ENCODE measurements around the gene ASCL5. TPM values are rescaled to one million over a fixed set of nuclear protein-coding genes. Genes with fewer than 3 reads are reported as not detected.
"Not testable (repeated sequence)": the region's sequence is repeated elsewhere in the genome, so short reads cannot be mapped to it uniquely, and the experiment has no call there.

ASCL5 gene, protein sequence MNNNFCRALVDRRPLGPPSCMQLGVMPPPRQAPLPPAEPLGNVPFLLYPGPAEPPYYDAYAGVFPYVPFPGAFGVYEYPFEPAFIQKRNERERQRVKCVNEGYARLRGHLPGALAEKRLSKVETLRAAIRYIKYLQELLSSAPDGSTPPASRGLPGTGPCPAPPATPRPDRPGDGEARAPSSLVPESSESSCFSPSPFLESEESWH
- total RNA-seq (2014; rRNA removed; shearing (Covaris generic)): 0.20 and 0.62 TPM in 2 replicates

- DNase-seq (ENCODE audit: low spot score): no peak
- in situ Hi-C loops (cut with HindIII; ENCODE audit: low sequenced_read_pairs): no loop called here
Observed at GRCh38 chr1:201126832-201127754, at the start of gene ASCL5. ASCL5 (minus strand) TSS chr1:201127184; CDS start chr1:201115372, 11,812 bp downstream.

DNA sequence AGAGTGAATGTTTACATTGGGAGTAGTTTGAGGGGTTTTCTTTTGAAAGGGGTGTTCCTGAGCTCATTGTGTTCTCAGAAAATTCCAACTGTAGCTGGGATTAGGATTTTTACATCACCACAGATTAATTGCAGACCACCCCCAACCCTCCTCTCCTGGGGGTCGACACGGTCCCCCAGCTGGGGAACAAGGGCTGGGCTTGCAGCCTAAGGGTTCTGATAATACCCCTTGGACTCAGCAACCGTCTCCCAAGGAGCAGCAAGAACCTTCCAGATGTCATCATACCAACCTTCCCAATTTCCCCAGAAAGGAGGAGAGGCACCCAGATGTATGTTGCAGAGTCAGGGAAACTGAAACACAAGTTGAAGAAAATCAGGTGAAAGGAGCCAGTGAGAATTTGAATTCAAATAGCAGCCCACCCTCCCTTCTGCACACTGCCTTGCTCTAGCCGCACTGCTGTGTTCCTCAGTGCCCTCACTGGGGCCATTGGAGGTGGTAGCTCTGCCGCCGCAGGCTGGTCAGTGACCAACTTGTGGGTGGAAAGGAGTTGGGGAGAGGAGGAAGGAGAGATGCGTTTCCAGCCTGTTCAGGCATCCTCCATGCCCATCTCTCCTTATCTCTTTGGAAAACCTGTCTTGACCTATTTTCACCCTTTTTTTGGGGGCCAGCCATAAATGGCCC is 49.0 kb upstream of the ASCL5 start:
- in situ Hi-C loops (cut with HindIII; ENCODE audit: low sequenced_read_pairs): no loop called here
- no peak for DNase-seq (ENCODE audit: low spot score)

- DNase-seq (ENCODE audit: low spot score): no peak
- in situ Hi-C loops (cut with HindIII; ENCODE audit: low sequenced_read_pairs): no loop called here
Observed at GRCh38 chr1:201173736-201174135, 46.8 kb upstream of the ASCL5 start.

DNA sequence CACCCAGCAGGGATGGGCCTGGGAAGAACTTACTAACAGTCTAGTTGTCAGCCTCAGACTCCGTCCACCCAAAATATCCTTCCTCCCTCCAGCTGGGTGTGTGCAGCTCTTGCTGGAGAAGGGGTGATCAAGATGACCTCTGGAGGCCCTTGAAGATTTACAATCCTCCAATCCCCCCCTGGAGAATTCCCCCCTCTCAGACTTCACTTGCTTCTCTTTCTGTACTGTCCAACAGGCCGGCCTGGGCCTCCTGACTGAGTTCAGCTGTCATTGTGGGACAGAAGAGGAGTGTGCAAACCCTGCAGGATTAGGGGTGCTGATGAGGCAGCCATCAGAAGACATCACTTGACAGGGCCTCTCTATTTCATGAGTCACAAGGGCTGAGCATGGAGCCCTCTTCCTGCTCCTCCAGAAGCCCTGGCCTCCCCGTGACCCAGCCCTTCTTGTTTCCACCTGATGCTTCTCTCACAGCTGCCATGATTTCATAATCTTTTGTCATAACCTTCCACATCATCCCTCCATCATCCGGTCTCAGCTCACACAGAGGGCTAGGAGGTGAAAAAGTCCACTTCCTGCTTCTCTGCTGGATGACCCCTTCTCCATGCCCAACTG is 46.1 kb upstream of the ASCL5 start:
- in situ Hi-C loops (cut with HindIII; ENCODE audit: low sequenced_read_pairs): no loop called here

DNA sequence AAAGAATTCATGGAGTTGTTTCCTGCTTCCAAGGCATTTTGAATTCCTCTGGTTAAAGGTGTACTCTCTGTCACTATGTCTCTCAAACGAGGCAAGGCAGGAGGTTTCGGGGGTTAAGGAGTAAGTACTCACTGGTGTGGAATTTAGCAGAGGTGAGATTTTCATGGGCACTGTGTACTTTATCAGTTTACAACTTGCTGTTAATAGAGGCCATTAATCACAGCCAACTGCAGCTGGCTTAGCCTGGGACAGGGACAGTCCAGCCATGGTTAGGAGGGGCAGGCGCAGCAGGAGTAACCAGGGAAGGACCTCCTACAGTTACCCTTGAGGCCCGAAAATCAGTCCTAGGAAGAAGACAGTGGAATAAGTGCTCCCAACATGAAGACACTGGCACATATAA is 45.3 kb upstream of the ASCL5 start:
- DNase-seq (ENCODE audit: low spot score): peak; percentile 58
- in situ Hi-C loops (cut with HindIII; ENCODE audit: low sequenced_read_pairs): no loop called here

More for the DNA sequence above, 46.1 kb upstream of the ASCL5 start:
- DNase-seq (ENCODE audit: low spot score): peak; percentile 40

GRCh38 chr1:201171063-201172036 is 44.4 kb upstream of the ASCL5 start:
- DNase-seq (ENCODE audit: low spot score): peak; percentile 85
- in situ Hi-C loops (cut with HindIII; ENCODE audit: low sequenced_read_pairs): no loop called here

- peak; percentile 94 for DNase-seq (ENCODE audit: low spot score)
- in situ Hi-C loops (cut with HindIII; ENCODE audit: low sequenced_read_pairs): no loop called here
Observed at GRCh38 chr1:201170533-201171062, 43.6 kb upstream of the ASCL5 start.

DNA sequence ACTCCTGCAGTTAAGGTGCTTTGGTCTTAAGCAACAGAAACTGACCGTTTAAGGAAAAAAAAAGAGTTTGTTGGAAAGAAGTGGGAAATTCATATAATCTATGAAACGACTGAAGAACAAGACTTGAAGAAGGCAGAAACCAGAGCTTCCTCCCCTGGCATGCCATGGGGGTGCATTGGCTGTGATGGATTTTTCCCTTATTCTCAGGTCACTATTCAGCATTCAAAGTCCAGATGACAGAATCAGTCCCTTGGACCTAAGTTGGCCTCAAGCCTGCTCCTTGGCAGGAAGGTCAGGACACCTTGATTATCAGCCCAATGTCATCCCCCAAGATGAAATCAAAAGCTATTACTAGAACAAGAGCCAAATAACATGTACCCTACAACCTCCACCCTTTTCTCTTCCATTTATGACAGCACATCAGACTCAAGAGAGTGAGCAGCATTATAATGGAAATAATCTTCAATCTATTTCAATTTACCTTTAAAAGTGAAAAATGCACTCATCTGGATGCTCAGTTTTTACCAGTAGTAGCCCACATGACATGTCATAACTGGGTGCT is 43.1 kb upstream of the ASCL5 start:
- peak; percentile 61 for DNase-seq (ENCODE audit: low spot score)
- in situ Hi-C loops (cut with HindIII; ENCODE audit: low sequenced_read_pairs): no loop called here

DNA sequence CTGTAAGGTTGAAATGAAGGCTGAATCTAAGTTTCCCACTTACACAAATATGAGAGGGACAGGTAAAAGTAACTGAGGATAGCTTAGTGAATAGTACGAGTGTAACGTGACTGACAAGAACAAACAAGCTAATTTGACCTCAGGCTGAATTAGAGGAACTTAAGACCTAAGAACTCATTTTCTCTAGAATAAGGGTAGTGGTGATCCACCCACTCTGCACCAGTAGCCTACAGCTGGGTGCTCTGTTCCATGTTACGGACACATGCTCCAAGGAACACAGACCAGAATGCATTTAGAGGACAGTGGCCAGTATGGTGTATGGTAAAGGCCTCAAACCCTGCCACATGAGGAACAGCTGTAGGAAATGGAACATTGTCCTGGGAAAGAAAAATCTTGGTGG is 42.2 kb upstream of the ASCL5 start:
- in situ Hi-C loops (cut with HindIII; ENCODE audit: low sequenced_read_pairs): no loop called here
- DNase-seq (ENCODE audit: low spot score): peak; percentile 20

DNA sequence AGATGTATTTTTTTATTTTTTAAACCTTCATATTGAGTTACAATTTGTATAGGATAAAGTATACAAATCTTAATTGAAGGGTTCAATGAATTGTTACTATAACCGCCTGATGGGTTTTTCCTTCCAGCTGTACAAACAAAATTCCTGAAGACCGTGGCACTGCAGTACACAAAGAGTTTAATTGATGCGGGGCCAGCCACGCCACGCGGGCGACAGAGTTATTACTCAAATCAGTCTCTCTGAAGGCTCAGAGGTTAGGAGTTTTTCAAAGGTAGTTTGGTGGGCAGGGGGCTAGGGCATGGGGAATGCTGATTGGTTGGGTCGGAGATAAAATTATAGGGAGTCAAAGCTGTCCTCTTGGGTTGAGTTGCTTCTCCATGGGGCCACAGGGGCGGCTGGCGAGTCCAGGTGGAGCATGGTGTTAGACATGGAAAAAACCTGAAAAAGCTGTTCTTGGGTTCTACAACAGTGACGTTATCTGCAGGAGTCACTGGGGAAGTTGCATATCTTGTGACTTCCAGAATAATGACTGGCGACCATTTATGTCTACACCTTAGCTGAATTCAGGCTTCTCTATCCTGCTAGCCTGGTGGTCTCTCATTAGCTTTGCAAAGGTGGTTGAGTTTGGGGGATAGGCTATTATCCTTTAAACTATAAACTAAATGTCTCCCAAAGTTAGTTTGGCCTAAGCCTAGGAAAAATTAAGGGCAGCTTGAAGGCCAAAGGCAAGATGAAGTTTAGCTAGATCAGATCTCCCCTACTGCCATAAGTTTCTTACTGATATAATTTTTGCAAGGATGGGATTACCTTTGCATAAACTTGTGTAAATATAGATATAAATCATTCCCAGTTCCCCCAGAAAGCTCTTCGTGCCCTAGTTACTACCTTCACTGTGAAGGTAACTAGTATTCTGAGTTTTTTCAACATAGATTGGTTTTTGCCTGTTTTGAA is 40.3 kb upstream of the ASCL5 start:
- in situ Hi-C loops (cut with HindIII; ENCODE audit: low sequenced_read_pairs): no loop called here
- DNase-seq (ENCODE audit: low spot score): no peak

DNA sequence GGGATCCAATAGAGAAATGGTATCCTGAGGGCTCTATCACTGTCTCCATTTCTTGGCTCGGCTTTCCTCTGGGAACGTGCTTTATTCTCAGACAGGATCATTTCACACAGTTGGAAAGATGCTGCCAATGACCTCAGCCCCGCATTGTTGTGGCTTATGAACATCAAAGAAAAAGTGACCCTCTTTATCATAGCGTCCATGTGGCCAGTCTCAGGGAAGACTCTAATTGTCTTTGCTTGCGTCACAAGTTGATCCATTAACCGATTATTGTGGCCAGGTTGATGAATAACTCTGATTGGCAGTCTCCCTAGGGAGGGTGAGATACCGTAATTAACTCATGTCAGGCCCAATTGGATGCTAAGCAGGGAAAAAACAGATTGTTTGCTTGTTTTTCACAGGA is 37.7 kb upstream of the ASCL5 start:
- DNase-seq (ENCODE audit: low spot score): no peak
- in situ Hi-C loops (cut with HindIII; ENCODE audit: low sequenced_read_pairs): no loop called here

DNA sequence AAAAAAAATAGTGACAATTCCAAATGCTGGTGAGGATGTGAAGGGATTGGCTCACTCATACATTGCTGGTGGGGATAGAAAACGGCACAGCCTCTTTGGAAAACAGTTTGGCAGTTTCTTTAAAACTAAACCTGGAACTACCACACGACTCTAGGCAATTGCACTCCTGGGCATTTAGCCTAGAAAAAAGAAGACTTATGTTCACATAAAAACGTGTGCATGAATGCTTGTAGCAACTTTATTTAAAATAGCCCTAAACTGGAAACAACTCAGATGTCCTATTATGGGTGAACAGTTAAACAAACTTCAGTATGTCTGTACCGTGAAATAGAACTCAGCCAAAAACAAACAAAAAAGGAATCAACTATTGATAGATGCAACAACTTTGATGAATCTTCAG is 36.7 kb upstream of the ASCL5 start:
- in situ Hi-C loops (cut with HindIII; ENCODE audit: low sequenced_read_pairs): no loop called here
- DNase-seq (ENCODE audit: low spot score): no peak

- DNase-seq (ENCODE audit: low spot score); in situ Hi-C loops (cut with HindIII; ENCODE audit: low sequenced_read_pairs): not testable (repeated sequence)
Observed at GRCh38 chr1:201163036-201163435, 36.1 kb upstream of the ASCL5 start.

DNA sequence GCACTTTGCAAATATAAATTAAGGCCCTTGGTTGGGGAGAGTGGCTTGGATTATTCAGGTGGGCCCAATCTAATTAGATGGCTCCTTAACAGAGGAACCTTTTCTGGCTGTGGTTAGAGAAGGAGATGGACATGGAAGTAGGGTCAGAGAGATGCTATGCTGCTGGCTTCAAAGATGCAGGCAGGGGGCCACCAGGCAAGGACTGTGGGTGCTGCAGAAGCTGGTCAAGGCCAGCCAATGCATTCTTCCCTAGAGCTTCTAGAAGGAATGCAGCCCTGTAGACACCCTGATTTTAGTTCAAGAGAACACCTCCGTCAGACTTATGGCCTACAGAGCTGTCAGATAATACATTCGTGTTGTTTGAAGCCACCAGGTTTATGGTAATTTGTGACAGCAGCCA is 31.0 kb upstream of the ASCL5 start:
- no peak for DNase-seq (ENCODE audit: low spot score)
- in situ Hi-C loops (cut with HindIII; ENCODE audit: low sequenced_read_pairs): no loop called here

DNA sequence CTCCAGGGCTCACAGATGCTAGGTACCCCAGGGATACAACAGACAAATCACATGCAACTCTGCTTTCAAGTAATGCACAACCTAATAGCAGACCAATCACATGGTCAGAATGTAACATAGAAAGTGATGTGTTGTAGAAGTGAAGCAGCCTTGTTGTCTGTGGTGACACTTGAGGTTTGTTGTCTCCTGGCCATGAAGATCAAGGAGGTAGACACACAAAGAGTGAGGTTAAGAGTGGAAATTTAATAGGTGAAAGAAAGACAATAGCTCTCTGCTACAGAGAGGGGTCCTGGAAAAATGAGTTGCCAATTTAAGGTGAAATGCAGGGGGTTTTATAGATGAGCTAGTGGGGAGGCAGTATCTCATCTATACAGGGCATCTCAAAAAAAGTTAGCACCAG is 29.8 kb upstream of the ASCL5 start:
- in situ Hi-C loops (cut with HindIII; ENCODE audit: low sequenced_read_pairs): no loop called here
- no peak for DNase-seq (ENCODE audit: low spot score)

DNA sequence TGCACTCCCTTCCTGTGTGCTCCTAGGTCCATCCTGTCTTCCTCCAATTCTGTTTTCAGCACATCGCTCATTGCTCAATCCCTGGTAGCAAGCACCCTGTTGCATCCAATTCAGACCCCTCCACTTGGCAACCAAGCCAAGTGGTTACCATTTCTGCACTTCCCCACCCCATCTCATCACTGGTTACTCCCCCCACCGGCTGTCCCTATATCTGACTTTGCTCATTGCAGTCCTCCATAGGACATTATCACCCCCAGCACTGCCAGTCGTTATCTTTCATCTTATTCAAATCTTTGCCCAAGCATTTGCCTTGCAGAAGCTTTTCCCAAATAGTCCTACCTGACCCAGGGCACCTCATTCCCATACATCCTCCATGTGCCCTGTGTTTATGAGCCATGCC is 29.4 kb upstream of the ASCL5 start:
- in situ Hi-C loops (cut with HindIII; ENCODE audit: low sequenced_read_pairs): no loop called here
- DNase-seq (ENCODE audit: low spot score): no peak

DNA sequence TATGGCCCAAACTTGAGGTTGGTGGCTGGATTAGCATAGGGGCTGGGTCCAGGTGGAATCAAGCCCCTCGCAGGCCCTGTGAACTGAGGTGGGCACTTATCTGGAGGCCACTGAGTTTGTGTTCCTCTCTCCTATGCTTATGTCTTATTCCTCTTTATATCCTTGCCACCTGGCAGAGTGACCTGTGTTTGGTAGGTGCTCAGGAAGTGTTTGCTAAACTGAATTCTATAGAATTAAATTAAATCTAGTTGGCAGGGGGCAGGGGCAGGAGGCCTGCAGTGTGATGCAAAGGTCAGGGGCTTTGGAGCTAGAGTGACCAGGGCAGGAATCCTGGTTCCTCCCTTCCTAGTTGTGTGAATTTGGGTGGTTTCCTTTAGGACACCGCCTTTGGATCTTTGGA is 28.4 kb upstream of the ASCL5 start:
- DNase-seq (ENCODE audit: low spot score): no peak
- in situ Hi-C loops (cut with HindIII; ENCODE audit: low sequenced_read_pairs): no loop called here
